ENCODE measurements around the gene ST7.

The ST7 gene, protein sequence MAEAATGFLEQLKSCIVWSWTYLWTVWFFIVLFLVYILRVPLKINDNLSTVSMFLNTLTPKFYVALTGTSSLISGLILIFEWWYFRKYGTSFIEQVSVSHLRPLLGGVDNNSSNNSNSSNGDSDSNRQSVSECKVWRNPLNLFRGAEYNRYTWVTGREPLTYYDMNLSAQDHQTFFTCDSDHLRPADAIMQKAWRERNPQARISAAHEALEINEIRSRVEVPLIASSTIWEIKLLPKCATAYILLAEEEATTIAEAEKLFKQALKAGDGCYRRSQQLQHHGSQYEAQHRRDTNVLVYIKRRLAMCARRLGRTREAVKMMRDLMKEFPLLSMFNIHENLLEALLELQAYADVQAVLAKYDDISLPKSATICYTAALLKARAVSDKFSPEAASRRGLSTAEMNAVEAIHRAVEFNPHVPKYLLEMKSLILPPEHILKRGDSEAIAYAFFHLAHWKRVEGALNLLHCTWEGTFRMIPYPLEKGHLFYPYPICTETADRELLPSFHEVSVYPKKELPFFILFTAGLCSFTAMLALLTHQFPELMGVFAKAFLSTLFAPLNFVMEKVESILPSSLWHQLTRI

DNA sequence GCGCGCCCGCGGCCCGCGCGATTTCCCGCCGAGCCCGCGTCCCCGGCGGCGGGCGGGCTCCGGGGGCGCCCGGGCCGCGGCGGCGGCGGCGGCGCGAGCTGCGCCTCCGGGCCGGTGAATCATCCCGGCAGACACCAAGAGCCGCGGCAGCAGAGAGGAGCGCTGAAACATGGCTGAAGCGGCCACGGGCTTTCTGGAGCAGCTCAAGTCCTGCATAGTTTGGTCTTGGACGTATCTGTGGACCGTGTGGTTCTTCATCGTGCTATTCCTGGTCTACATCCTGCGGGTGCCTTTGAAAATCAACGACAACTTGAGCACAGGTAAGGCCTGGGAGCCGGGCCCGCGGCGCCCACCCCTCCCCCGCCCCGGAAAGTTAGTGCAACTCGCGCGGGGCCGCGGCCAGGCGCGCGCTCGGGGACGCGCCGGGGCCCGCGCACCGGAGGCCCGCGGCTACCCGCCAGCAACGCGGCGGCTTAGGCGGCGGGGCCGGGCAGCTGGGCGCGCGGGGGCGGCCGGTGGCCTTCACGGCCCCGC is at the start of gene ST7:
TSS of gene ST7 (plus strand) at position 130 of the 534 bp plus-strand sequence. CDS start at position 170, 40 bp downstream.
- no peak for DNase-seq (ENCODE audit: low read depth, low spot score)
- peak within 1 kb of the TSS; percentile 94 for H3K9ac ChIP-seq (ENCODE audit: insufficient read length)
- TF ChIP-seq POLR2AphosphoS5 (IDR thresholded peaks at IDR 0.05; ENCODE audit: borderline replicate concordance, low read depth, low read length) (peak; percentile 36; the same call in 1 of the 2 replicates), FOXP2 (optimal IDR thresholded peaks at IDR 0.05; ENCODE audit: control extremely low read depth, extremely low read length, insufficient read depth) (no peak)

DNA sequence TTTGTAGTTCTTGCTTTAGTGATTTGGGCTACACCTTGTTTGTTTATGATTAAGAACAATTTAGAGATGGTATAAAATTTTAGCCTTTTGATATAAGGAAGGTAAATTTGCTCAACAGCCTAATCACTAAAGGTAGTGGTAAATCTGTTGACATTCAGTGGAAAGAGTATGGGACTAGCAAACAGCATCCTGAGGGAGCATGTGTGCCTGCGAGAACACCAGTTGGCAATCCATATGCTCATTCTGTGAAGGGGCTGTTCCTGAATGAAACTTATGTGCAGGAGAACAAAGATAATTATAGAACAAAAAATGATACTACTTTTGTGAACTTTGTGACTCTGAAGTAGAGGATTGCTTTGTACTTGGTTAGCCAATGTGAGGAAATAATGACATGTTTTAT is 46.9 kb upstream of the ST7 start:
- Histone ChIP-seq H3K27ac (no peak overlapping the region), H3K4me3 (no peak overlapping the region), H3K36me3 (ENCODE audit: insufficient read depth, low read length) (peaks cover 73% of the 10 kb centered on the region), H3K9me3 (ENCODE audit: low read depth, low read length) (no peaks in the 10 kb centered on the region), H3K9ac (ENCODE audit: insufficient read length) (no peak overlapping the region)
- TF ChIP-seq POLR2AphosphoS5 (IDR thresholded peaks at IDR 0.05; ENCODE audit: borderline replicate concordance, low read depth, low read length), result no peak
- no peak for TF ChIP-seq FOXP2 (optimal IDR thresholded peaks at IDR 0.05; ENCODE audit: control extremely low read depth, extremely low read length, insufficient read depth)
- no peak for TF ChIP-seq EZH2 (IDR thresholded peaks at IDR 0.05)
- no peak for DNase-seq (ENCODE audit: low read depth, low spot score)

More for the DNA sequence above, at the start of gene ST7:
- Histone ChIP-seq H3K4me3 (peak within 1 kb of the TSS; percentile 98), H3K27ac (peak within 1 kb of the TSS; percentile 89), H3K36me3 (ENCODE audit: insufficient read depth, low read length) (no peaks in the 10 kb centered on the region), H3K9me3 (ENCODE audit: low read depth, low read length) (no peaks in the 10 kb centered on the region)

DNA sequence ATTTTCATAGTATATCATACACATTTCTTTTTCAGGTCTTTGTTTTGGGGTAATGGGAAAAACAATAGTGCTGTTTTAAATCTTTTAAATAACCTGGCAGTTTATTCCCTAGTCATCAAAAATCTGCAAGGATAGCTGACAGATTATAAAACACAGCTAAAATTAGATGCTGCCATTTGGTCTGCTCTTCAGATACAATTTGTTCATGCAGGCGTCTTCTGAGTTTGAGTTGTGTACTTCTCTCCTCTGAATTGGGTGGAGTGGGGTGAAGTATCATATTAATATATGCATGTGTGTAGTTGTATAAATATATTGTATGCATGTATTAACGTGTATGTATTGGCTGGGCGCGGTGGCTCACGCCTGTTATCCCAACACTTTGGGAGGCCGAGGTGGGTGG is 42.9 kb upstream of the ST7 start:
- H3K36me3 ChIP-seq (ENCODE audit: insufficient read depth, low read length), result peaks cover 91% of the 10 kb centered on the region
- H3K4me3 ChIP-seq, result no peak overlapping the region
- TF ChIP-seq POLR2AphosphoS5 (IDR thresholded peaks at IDR 0.05; ENCODE audit: borderline replicate concordance, low read depth, low read length) (no peak), EZH2 (IDR thresholded peaks at IDR 0.05) (no peak), FOXP2 (optimal IDR thresholded peaks at IDR 0.05; ENCODE audit: control extremely low read depth, extremely low read length, insufficient read depth) (no peak)
- no peaks in the 10 kb centered on the region for H3K9me3 ChIP-seq (ENCODE audit: low read depth, low read length)
- no peak for DNase-seq (ENCODE audit: low read depth, low spot score)
- no peak overlapping the region for H3K27ac ChIP-seq
- H3K9ac ChIP-seq (ENCODE audit: insufficient read length), result no peak overlapping the region

DNA sequence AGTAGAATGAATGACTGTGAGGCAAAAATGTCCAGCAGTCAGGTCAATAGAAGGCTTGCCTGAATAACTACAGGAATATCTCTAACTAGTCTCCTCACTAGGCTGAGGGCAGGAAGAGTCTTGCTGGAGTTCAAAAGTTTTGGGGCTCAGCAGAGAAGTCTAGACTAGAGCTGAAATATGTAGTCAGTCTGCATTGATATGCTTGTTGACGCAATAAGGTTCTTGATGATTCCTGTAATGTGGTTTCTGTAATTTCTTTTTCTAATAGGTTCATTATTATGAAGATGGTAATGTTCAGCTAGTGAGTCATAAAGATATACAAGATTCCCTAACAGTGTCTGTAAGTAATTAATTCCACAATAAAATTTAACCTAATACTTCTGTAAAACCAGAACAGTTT is 41.5 kb upstream of the ST7 start:
- peak overlapping the region; percentile 34; the same call in 1 of the 2 replicates for H3K27ac ChIP-seq
- no peak overlapping the region for H3K9ac ChIP-seq (ENCODE audit: insufficient read length)
- H3K36me3 ChIP-seq (ENCODE audit: insufficient read depth, low read length), result peaks cover 89% of the 10 kb centered on the region
- no peak for DNase-seq (ENCODE audit: low read depth, low spot score)
- no peak overlapping the region for H3K4me3 ChIP-seq
- no peak for TF ChIP-seq FOXP2 (optimal IDR thresholded peaks at IDR 0.05; ENCODE audit: control extremely low read depth, extremely low read length, insufficient read depth)
- no peak for TF ChIP-seq EZH2 (IDR thresholded peaks at IDR 0.05)
- H3K9me3 ChIP-seq (ENCODE audit: low read depth, low read length), result no peaks in the 10 kb centered on the region

DNA sequence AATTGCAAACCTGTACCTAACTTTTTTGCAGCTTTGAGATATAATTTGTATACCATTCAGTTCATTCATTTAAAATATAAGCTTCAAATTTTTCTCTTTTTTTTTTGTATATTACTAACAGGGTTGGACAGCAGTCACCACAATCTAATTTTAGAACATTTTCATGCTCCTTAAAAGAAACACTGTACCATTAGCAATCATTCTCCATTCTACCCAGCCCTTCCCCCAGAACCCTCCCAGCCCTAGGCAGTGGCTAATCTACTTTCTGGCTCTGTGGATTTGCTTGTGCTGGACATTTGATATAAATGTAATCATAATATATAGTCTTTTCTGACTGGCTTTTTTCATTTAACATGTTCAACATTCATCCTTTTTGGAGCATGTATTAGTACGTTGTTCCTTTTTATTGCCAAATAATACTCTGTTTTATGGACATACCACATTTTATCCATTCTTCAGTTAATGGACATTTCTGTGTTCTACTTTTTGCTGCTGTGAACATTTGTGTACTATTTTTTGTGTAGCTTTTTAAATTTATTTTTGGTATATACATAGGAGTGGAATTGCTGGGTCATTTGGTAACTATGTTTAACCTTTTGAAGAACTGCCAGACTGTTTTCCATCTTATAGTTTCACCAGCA is 40.9 kb upstream of the ST7 start:
- H3K9ac ChIP-seq (ENCODE audit: insufficient read length), result no peak overlapping the region
- H3K9me3 ChIP-seq (ENCODE audit: low read depth, low read length), result no peaks in the 10 kb centered on the region
- no peak overlapping the region; the same call in 1 of the 2 replicates for H3K27ac ChIP-seq
- no peak for TF ChIP-seq FOXP2 (optimal IDR thresholded peaks at IDR 0.05; ENCODE audit: control extremely low read depth, extremely low read length, insufficient read depth)
- no peak for TF ChIP-seq POLR2AphosphoS5 (IDR thresholded peaks at IDR 0.05; ENCODE audit: borderline replicate concordance, low read depth, low read length)
- no peak for TF ChIP-seq EZH2 (IDR thresholded peaks at IDR 0.05)
- DNase-seq (ENCODE audit: low read depth, low spot score), result no peak
- H3K4me3 ChIP-seq, result no peak overlapping the region
- H3K36me3 ChIP-seq (ENCODE audit: insufficient read depth, low read length), result peaks cover 88% of the 10 kb centered on the region

DNA sequence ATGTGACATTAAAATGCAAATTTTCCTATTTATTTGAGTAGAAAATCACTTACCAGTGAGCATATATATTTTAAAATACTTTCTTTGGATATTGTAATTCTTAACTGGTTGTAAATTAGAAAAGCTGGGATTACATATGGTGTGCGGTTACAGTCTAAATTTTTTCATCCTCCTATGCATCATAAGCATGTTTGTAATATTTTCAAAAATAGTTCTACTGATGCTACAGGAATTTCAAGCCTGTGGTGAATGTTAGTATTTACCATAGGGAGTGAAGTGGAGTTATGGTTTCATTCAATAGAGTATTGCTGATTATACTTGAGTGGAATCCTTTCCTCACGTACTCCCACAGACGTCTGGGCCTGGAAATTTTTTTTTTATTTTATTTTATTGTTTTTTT is 34.6 kb upstream of the ST7 start:
- Histone ChIP-seq H3K9ac (ENCODE audit: insufficient read length) (no peak overlapping the region), H3K36me3 (ENCODE audit: insufficient read depth, low read length) (peaks cover 38% of the 10 kb centered on the region), H3K27ac (no peak overlapping the region), H3K4me3 (no peak overlapping the region), H3K9me3 (ENCODE audit: low read depth, low read length) (no peaks in the 10 kb centered on the region)
- TF ChIP-seq POLR2AphosphoS5 (IDR thresholded peaks at IDR 0.05; ENCODE audit: borderline replicate concordance, low read depth, low read length) (no peak), FOXP2 (optimal IDR thresholded peaks at IDR 0.05; ENCODE audit: control extremely low read depth, extremely low read length, insufficient read depth) (no peak), EZH2 (IDR thresholded peaks at IDR 0.05) (no peak)
- DNase-seq (ENCODE audit: low read depth, low spot score), result no peak

DNA sequence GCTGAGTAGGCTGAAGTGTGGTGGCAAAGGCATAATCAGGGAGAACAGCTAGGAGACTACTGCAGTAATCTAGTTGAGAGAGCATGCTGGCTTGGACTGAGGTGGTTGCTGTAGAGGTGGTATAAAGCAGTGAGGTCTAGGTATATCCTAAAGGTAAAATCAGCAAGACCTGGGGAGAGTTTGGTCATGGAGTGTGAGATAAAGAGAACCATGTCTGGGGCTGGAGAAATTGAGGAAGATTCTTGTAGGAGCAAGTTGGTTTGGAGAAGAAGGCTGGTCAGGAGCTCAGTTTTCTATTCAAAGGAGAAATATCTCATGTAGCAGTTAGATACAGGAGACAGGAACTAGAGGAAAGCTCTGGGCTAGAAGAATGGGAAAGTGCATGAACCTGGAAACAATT is 32.9 kb upstream of the ST7 start:
- TF ChIP-seq POLR2AphosphoS5 (IDR thresholded peaks at IDR 0.05; ENCODE audit: borderline replicate concordance, low read depth, low read length), result no peak
- no peak for TF ChIP-seq EZH2 (IDR thresholded peaks at IDR 0.05)
- TF ChIP-seq FOXP2 (optimal IDR thresholded peaks at IDR 0.05; ENCODE audit: control extremely low read depth, extremely low read length, insufficient read depth), result no peak
- Histone ChIP-seq H3K4me3 (no peak overlapping the region), H3K9me3 (ENCODE audit: low read depth, low read length) (no peaks in the 10 kb centered on the region), H3K36me3 (ENCODE audit: insufficient read depth, low read length) (peaks cover 27% of the 10 kb centered on the region), H3K27ac (no peak overlapping the region), H3K9ac (ENCODE audit: insufficient read length) (no peak overlapping the region)
- DNase-seq (ENCODE audit: low read depth, low spot score), result no peak

DNA sequence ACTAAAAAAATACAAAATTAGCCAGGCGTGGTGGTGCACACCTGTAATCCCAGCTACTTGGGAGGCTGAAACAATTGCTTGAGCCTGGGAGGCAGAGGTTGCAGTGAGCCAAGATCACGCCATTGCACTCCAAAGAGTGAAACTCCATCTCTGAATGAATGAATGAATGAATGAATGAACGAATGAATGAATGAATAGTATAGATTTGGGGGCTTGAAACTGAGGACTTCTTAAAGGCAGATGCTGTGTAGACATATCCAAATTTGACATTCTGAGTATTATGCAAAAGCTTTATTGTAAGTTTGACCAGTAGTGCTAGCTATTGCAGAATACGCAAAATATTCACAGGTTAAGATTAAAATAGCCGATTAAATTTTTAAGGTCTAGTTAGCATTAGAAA is 30.8 kb upstream of the ST7 start:
- Histone ChIP-seq H3K36me3 (ENCODE audit: insufficient read depth, low read length) (peaks cover 10% of the 10 kb centered on the region), H3K4me3 (no peak overlapping the region), H3K9me3 (ENCODE audit: low read depth, low read length) (no peaks in the 10 kb centered on the region), H3K27ac (no peak overlapping the region), H3K9ac (ENCODE audit: insufficient read length) (no peak overlapping the region)
- no peak for DNase-seq (ENCODE audit: low read depth, low spot score)
- TF ChIP-seq POLR2AphosphoS5 (IDR thresholded peaks at IDR 0.05; ENCODE audit: borderline replicate concordance, low read depth, low read length) (no peak), FOXP2 (optimal IDR thresholded peaks at IDR 0.05; ENCODE audit: control extremely low read depth, extremely low read length, insufficient read depth) (no peak), EZH2 (IDR thresholded peaks at IDR 0.05) (no peak)

Measured in SK-N-MC (cell line).